Activated naive CD8-positive, alpha-beta T cell (primary cell): ENCODE measurements around the gene COPZ1.
A peak's percentile ranks its signal among the peaks of the same experiment; 100 is the strongest.
"Not testable (repeated sequence)": the region's sequence is repeated elsewhere in the genome, so short reads cannot be mapped to it uniquely, and the experiment has no call there.

Experiments used
- H3K27ac Mint-ChIP-seq: one replicate; pipeline ENCODE4 v1.8.0; 2021; ENCODE audit warnings: mixed read lengths
- H3K27me3 Mint-ChIP-seq: one replicate; pipeline ENCODE4 v1.8.0; 2021; ENCODE audit warnings: mixed read lengths
- H3K36me3 Mint-ChIP-seq: one replicate; pipeline ENCODE4 v1.8.0; 2021; ENCODE audit warnings: mixed read lengths
- H3K4me1 Mint-ChIP-seq: one replicate; pipeline ENCODE4 v1.8.0; 2021; ENCODE audit warnings: low read depth, mixed read lengths
- H3K4me3 Mint-ChIP-seq: one replicate; pipeline ENCODE4 v1.8.0; 2021; ENCODE audit warnings: mild to moderate bottlenecking, mixed read lengths
- H3K9me3 Mint-ChIP-seq: one replicate; pipeline ENCODE4 v1.8.0; 2021; ENCODE audit warnings: low read depth, mixed read lengths

COPZ1 gene, protein sequence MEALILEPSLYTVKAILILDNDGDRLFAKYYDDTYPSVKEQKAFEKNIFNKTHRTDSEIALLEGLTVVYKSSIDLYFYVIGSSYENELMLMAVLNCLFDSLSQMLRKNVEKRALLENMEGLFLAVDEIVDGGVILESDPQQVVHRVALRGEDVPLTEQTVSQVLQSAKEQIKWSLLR

DNA sequence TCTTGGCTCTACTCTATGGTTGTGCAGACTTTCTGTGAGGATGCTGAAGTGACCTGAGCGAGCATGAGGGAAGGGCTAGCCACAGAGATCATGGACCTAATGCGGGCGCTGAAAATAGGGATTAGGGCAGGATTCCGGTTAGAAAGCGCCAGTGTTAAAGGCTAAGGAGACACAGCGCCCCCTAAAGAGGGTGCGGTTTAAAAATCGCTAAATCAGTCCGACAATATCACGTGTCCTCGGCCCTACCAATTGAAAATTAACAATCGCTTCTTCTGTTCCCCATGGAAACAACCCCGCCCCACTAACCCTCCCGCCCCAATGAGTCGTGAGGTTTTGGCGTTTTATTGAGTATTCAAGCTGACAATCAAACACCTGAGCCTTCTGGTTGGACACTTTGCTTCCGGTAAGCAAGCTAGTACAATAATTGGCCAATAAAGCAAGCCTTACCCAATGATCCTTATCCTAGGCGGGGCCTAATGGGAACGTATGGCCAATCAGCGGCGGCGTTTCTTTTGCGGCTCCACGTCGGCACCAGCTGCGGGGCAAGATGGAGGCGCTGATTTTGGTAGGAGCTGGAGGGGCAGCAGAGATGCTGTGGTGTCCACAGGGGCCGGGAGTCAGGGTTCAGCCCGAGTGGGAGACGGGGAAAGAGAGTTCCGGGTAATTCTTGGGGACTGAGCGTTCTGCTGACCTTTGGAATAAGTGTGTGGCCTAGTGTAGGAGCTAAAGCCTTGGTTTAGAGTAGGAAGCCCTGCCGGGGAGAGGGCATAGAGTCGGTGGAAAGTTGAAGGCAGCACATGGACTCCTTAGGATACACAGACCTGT is at the start of gene COPZ1:
TSS of gene COPZ1 (plus strand) at position 515 of the 825 bp plus-strand sequence. CDS start at position 548, 33 bp downstream.
- H3K9me3 Mint-ChIP-seq, result no peaks in the 10 kb centered on the region
- H3K4me1 Mint-ChIP-seq, result peaks cover 37% of the 10 kb centered on the region
- peak within 1 kb of the TSS; percentile 97 for H3K27ac Mint-ChIP-seq
- H3K36me3 Mint-ChIP-seq, result no peaks in the 10 kb centered on the region
- peak within 1 kb of the TSS; percentile 99 for H3K4me3 Mint-ChIP-seq
- H3K27me3 Mint-ChIP-seq, result no peaks in the 10 kb centered on the region

DNA sequence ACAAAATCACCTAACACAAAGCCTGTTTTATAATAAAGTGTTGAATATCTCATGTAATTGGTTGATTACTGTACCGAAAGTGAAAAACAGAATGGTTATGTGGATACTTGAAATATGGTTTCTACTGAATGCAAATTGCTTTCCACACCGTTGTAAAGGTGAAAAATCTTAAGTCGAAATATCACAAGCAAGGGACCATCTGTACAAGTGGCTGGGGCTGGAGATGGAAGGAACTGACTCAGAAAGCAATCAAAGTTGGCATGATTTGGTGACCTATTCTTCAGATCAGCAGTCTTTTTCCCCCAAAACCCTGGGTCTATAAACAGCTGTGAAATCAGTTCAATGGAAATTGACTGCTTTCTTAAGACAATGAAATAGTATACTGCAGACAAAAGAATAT is 48.6 kb upstream of the COPZ1 start:
- Mint-ChIP-seq H3K27ac (peak overlapping the region; percentile 82), H3K4me3 (peak overlapping the region; percentile 67)

DNA sequence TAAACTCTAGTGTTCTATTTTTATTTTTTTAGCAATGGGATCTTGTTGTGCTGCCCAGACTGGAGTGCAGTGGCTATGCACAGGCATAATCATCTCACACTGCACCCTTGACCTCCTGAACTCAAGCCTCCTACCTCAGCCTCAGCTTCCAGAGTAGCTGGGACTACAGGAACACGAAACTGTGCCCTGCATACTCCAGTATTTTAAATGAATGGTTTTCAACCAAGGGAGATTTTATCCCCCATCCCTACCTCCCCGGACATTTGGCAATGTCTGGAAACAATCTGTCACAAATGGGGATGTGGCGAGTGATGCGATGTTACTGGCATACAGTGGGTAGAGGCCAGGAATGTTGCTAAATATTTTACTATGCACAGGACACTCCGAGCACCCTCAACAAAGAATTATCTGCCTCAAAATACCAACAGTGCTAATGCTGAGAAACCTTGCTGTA is 47.1 kb upstream of the COPZ1 start:
- H3K4me1 Mint-ChIP-seq, result peaks cover 41% of the 10 kb centered on the region
- H3K27ac Mint-ChIP-seq, result no peak overlapping the region
- H3K9me3 Mint-ChIP-seq, result no peaks in the 10 kb centered on the region
- peaks cover 22% of the 10 kb centered on the region for H3K36me3 Mint-ChIP-seq
- no peaks in the 10 kb centered on the region for H3K27me3 Mint-ChIP-seq
- no peak overlapping the region for H3K4me3 Mint-ChIP-seq

More for the DNA sequence above, 48.6 kb upstream of the COPZ1 start:
- peaks cover 7% of the 10 kb centered on the region for H3K36me3 Mint-ChIP-seq
- no peaks in the 10 kb centered on the region for H3K27me3 Mint-ChIP-seq
- H3K9me3 Mint-ChIP-seq, result no peaks in the 10 kb centered on the region
- peaks cover 44% of the 10 kb centered on the region for H3K4me1 Mint-ChIP-seq

DNA sequence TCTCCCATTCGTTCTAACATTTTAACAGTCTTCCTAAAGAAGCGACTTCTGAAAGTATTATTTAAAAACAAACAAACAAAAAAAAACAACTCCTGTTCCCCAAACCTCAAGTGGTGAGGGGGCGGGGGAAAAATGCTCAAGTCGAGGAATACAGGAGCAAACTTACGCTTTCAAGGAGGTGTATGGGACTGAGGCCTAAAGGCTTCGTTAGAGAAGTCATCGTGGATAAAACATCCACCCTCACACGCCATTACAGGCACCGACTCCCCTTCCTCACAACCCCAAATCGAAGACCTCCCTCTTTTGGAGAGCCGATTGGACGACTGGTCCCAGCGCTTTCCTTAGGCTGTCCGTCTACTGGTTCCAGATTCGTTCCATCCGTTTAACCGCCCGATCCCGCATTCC is 45.7 kb upstream of the COPZ1 start:
- H3K36me3 Mint-ChIP-seq, result peaks cover 33% of the 10 kb centered on the region
- H3K9me3 Mint-ChIP-seq, result no peaks in the 10 kb centered on the region
- no peaks in the 10 kb centered on the region for H3K27me3 Mint-ChIP-seq
- peaks cover 49% of the 10 kb centered on the region for H3K4me1 Mint-ChIP-seq
- H3K4me3 Mint-ChIP-seq, result no peak overlapping the region
- H3K27ac Mint-ChIP-seq, result no peak overlapping the region

DNA sequence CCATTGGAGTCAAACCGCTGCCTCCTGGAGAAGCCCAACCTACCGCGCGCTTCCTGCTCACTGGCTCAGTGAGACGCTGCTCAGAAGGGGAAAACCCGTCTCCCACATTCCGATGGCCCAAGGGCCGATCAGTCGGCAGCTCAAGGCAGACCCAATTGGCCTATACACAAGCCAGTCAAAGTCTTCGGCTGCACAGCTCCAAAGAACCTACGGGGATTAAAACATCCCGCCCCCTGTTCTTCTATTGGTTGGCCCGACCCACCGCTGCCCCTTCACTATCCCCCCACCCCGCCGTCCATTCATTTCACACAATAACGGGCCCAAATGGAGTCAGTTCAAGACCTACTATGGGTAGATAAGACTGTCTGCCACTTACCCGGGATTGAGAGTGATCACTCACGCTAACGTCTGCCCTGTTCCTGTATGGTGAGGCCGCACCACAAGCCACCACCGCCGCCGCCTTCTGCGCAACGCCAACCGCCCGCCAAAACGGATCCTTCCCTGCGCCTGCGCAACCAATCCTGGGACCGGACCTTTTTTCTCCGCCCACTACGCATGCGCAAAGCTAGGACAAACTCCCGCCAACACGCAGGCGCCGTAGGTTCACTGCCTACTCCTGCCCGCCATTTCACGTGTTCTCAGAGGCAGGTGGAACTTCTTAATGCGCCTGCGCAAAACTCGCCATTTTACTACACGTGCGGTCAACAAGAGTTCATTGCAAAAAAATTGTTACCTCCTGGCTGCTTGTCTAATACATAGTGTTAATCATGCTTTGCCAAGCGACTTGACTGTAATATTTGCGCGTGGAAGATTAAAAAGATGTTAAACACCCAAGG is 45.1 kb upstream of the COPZ1 start, which contains the start of gene CBX5:
TSS of gene CBX5 (minus strand) at position 491 of the 836 bp plus-strand sequence. CDS start 22,472 bp downstream, outside the sequence.
- Mint-ChIP-seq H3K27ac (no peak within 1 kb of the TSS), H3K4me1 (peaks cover 52% of the 10 kb centered on the region), H3K36me3 (peaks cover 38% of the 10 kb centered on the region), H3K9me3 (no peaks in the 10 kb centered on the region), H3K27me3 (no peaks in the 10 kb centered on the region), H3K4me3 (no peak within 1 kb of the TSS)

DNA sequence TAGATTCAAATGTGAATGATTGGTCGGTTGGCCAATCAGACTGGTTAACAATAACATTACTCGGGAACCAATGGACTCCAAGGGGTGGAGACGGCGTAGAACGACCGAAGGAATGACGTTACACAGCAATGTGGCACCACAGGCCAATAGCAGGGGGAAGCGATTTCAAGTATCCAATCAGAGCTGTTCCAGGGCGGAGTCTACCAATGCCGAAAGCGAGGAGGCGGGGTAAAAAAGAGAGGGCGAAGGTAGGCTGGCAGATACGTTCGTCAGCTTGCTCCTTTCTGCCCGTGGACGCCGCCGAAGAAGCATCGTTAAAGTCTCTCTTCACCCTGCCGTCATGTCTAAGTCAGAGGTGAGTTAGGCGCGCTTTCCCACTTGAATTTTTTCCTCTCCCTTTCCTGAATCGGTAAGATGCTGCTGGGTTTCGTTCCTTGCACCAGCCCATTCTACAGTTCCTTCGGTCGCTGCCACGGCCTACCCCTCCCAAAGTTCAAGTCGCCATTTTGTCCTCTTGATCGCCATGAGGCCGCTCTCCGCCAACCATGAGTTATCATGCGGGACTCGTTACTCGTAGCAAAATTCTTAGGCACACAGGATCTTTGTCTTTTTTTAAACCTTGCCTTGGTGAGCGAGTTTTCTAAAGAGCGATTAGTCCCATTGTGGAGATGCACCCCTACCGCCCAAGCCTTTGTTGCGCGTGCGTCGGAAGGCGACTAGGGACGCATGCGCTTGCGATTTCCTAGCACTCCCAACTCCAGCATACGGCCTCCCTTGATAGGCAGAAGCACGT is 44.3 kb upstream of the COPZ1 start, which contains the start of gene HNRNPA1:
TSS of gene HNRNPA1 (plus strand) at position 259 of the 793 bp plus-strand sequence. CDS start at position 341, 82 bp downstream.
- Mint-ChIP-seq H3K27ac (no peak within 1 kb of the TSS), H3K4me1 (peaks cover 54% of the 10 kb centered on the region), H3K27me3 (no peaks in the 10 kb centered on the region)

GRCh38 chr12:54281261-54281638 is 43.7 kb upstream of the COPZ1 start:
- H3K4me1 Mint-ChIP-seq, result peaks cover 53% of the 10 kb centered on the region
- H3K27me3 Mint-ChIP-seq, H3K27ac Mint-ChIP-seq, H3K4me3 Mint-ChIP-seq, H3K9me3 Mint-ChIP-seq: not testable (repeated sequence)
- H3K36me3 Mint-ChIP-seq, result peaks cover 47% of the 10 kb centered on the region

More for the DNA sequence above, 44.3 kb upstream of the COPZ1 start, which contains the start of gene HNRNPA1:
- peaks cover 44% of the 10 kb centered on the region for H3K36me3 Mint-ChIP-seq
- no peak within 1 kb of the TSS for H3K4me3 Mint-ChIP-seq
- H3K9me3 Mint-ChIP-seq, result no peaks in the 10 kb centered on the region

DNA sequence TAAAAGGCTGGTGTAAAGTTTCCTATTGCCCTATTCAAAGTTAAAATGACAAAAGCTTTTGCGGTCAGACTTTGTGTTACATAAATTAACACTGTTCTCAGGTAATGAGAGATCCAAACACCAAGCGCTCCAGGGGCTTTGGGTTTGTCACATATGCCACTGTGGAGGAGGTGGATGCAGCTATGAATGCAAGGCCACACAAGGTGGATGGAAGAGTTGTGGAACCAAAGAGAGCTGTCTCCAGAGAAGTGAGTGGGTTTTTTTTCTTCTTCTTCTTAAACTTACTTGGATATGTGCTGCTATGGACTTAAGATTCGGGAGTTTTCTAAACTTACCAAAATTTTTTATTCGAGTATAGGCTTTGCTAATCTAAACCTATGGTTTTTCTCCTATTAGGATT is 43.2 kb upstream of the COPZ1 start:
- not testable (repeated sequence) for H3K27me3 Mint-ChIP-seq, H3K27ac Mint-ChIP-seq, H3K4me3 Mint-ChIP-seq, H3K9me3 Mint-ChIP-seq
- peaks cover 48% of the 10 kb centered on the region for H3K36me3 Mint-ChIP-seq
- H3K4me1 Mint-ChIP-seq, result peaks cover 52% of the 10 kb centered on the region

DNA sequence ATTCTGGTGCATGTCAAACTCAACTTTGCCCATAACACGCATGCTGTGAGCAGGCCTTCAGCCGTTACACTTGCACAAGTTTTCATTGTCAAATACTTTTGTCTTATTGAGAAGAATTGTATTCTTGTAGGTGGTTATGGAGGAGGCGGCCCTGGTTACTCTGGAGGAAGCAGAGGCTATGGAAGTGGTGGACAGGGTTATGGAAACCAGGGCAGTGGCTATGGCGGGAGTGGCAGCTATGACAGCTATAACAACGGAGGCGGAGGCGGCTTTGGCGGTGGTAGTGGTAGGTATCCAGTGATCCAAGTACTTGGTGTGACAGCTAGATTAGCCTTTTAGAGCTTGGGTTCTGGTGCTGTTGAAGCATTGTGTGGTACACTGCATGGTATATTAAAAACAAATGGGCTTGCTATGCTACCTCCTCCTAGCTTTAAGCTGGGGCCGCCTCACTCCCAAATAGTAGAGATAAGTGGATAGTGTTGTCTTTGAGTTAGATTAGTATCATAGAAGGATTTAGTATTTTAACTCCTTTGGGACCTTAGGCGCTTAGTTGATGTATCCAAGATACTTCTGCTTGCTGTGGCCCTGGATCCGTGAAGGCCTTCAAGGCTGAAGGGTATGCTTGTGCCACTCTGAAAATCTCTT is 41.9 kb upstream of the COPZ1 start:
- Mint-ChIP-seq H3K9me3 (no peaks in the 10 kb centered on the region), H3K4me3 (no peak overlapping the region), H3K27me3 (no peaks in the 10 kb centered on the region), H3K27ac (no peak overlapping the region), H3K4me1 (peaks cover 45% of the 10 kb centered on the region), H3K36me3 (peaks cover 50% of the 10 kb centered on the region)

GRCh38 chr12:54284070-54284780 is 40.7 kb upstream of the COPZ1 start:
- H3K4me3 Mint-ChIP-seq, H3K27ac Mint-ChIP-seq, H3K27me3 Mint-ChIP-seq, H3K9me3 Mint-ChIP-seq: not testable (repeated sequence)
- Mint-ChIP-seq H3K36me3 (peaks cover 50% of the 10 kb centered on the region), H3K4me1 (peaks cover 41% of the 10 kb centered on the region)

GRCh38 chr12:54285150-54286041 is 39.5 kb upstream of the COPZ1 start:
- no peaks in the 10 kb centered on the region for H3K27me3 Mint-ChIP-seq
- H3K9me3 Mint-ChIP-seq, result no peaks in the 10 kb centered on the region
- H3K4me1 Mint-ChIP-seq, result peaks cover 41% of the 10 kb centered on the region
- H3K36me3 Mint-ChIP-seq, result peaks cover 50% of the 10 kb centered on the region
- no peak overlapping the region for H3K27ac Mint-ChIP-seq
- no peak overlapping the region for H3K4me3 Mint-ChIP-seq
